ENCODE measurements around the gene PTPN14. TPM values are rescaled to one million over a fixed set of nuclear protein-coding genes. Genes with fewer than 3 reads are reported as not detected.

PTPN14 gene
- total RNA-seq, 1 experiment from 2014 or later = 76.4 TPM

GRCh38 chr1:214463596-214463995 is 87.8 kb downstream of the PTPN14 start:
- no peak overlapping the region for H4K91ac ChIP-seq (ENCODE audit: insufficient read length, low read depth, low read length)
- H3K9me3 Mint-ChIP-seq = no peaks in the 10 kb centered on the region
- no peak overlapping the region for H3K23ac ChIP-seq (ENCODE audit: insufficient read length, low read depth, low read length)
- no peaks in the 10 kb centered on the region for H3K27me3 Mint-ChIP-seq (ENCODE audit: low read depth)
- no peak overlapping the region for H2BK20ac ChIP-seq (ENCODE audit: low read depth, low read length, poor library complexity, severe bottlenecking)
- H3K23me2 ChIP-seq (ENCODE audit: insufficient read length, low read depth, low read length, poor library complexity, severe bottlenecking) = no peaks in the 10 kb centered on the region
- peak overlapping the region in 1 of 3 experiments; percentile 30; a peak in 1 of 7 replicates for H3K27ac Mint-ChIP-seq
- H3K4me1 ChIP-seq (ENCODE audit: insufficient read depth, low read length) = peaks cover 3% of the 10 kb centered on the region; the same call in 1 of the 2 replicates
- no peaks in the 10 kb centered on the region for H3K9me3 ChIP-seq (ENCODE audit: control insufficient read depth, low read depth, low read length)
- no peaks in the 10 kb centered on the region for H4K20me1 ChIP-seq (ENCODE audit: control insufficient read depth, insufficient read depth, insufficient read length)
- H2BK120ac ChIP-seq (ENCODE audit: low read depth, low read length, poor library complexity, severe bottlenecking) = no peak overlapping the region
- no peak overlapping the region for H4K8ac ChIP-seq (replicated peaks; ENCODE audit: insufficient read length, low read depth, low read length)
- H3K18ac ChIP-seq (ENCODE audit: insufficient read length, low read depth, low read length) = no peak overlapping the region
- no peak overlapping the region for H2BK12ac ChIP-seq (ENCODE audit: insufficient read length, low read depth, low read length)
- H3K4me1 Mint-ChIP-seq = peaks cover 16 to 25% of the 10 kb centered on the region in 2 experiments
- no peak overlapping the region for H3K4ac ChIP-seq (ENCODE audit: low read depth, low read length)
- no peak overlapping the region for H3T11ph ChIP-seq (ENCODE audit: low read length)
- no peak overlapping the region for H2BK5ac ChIP-seq (ENCODE audit: insufficient read length, low read length)
- no peak overlapping the region for H2AFZ ChIP-seq (ENCODE audit: low read length)
- no peak overlapping the region for H3K27ac ChIP-seq (ENCODE audit: insufficient read length, low read depth, low read length)
- H2BK15ac ChIP-seq (ENCODE audit: low read depth, low read length) = no peak overlapping the region
- no CpG with 5 or more reads among the region's 2 CpGs for WGBS (ENCODE audit: extremely low coverage, insufficient read length, low lambda C conversion rate)
- peaks cover 2% of the 10 kb centered on the region; the same call in 1 of the 2 replicates for H3K79me2 ChIP-seq (ENCODE audit: insufficient read depth, low read length)
- H3K9ac ChIP-seq (ENCODE audit: extremely low read depth, insufficient read length, low read length) = no peak overlapping the region
- H3K36me3 Mint-ChIP-seq (ENCODE audit: insufficient read depth in 1 of 3, low read depth in 3 of 3) = peaks cover 0 to 14% (median 0%) of the 10 kb centered on the region in 3 experiments; a peak in 3 of 7 replicates
- H4K5ac ChIP-seq (ENCODE audit: insufficient read length, low read depth, low read length) = no peak overlapping the region
- H3K4me2 ChIP-seq (ENCODE audit: insufficient read depth, insufficient read length, low read length) = no peak overlapping the region
- H3K27me3 ChIP-seq (ENCODE audit: insufficient read depth, low read length) = no peaks in the 10 kb centered on the region
- H3K56ac ChIP-seq (ENCODE audit: insufficient read length, low read depth, low read length) = no peak overlapping the region
- no peak overlapping the region for H3K4me3 Mint-ChIP-seq
- no peak overlapping the region for H2AK5ac ChIP-seq (ENCODE audit: insufficient read length, low read length)
- TF ChIP-seq, protein P1, sequence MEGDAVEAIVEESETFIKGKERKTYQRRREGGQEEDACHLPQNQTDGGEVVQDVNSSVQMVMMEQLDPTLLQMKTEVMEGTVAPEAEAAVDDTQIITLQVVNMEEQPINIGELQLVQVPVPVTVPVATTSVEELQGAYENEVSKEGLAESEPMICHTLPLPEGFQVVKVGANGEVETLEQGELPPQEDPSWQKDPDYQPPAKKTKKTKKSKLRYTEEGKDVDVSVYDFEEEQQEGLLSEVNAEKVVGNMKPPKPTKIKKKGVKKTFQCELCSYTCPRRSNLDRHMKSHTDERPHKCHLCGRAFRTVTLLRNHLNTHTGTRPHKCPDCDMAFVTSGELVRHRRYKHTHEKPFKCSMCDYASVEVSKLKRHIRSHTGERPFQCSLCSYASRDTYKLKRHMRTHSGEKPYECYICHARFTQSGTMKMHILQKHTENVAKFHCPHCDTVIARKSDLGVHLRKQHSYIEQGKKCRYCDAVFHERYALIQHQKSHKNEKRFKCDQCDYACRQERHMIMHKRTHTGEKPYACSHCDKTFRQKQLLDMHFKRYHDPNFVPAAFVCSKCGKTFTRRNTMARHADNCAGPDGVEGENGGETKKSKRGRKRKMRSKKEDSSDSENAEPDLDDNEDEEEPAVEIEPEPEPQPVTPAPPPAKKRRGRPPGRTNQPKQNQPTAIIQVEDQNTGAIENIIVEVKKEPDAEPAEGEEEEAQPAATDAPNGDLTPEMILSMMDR (conservative IDR thresholded peaks at IDR 0.05) = no peak
- no peak overlapping the region for H3K14ac ChIP-seq (ENCODE audit: insufficient read depth, low read length)
- H3K79me1 ChIP-seq (ENCODE audit: insufficient read depth, low read depth, low read length, poor library complexity, severe bottlenecking) = no peaks in the 10 kb centered on the region
- DNase-seq = no peak
